OCI-LY7 (cell line): Measurements from ENCODE around the gene MRAP. TPM values are rescaled to one million over a fixed set of nuclear protein-coding genes. Genes with fewer than 3 reads are reported as not detected.

Experiments
- BruUV-seq: library from RNA; stranded (reverse); fragments of 400-500 nt; replicated peaks from 2 replicates; lab custom pipeline; 2021; lab: Mats Ljungman, UMichigan
- CTCF ChIA-PET: fragments of 300-600 bp; sonication (Branson Sonifier 250); formaldehyde crosslinking; loops from one replicate; lab custom pipeline; 2022; ENCODE audit warnings: antibody characterized with exemption; ENCODE audit not compliant: unreplicated experiment; lab: Charles Lee
- POLR2A ChIA-PET: fragments of 300-600 bp; sonication (Branson Sonifier 250); formaldehyde crosslinking; loops from one replicate; lab custom pipeline; 2022; ENCODE audit warnings: antibody characterized with exemption; lab: Charles Lee
- DNase-seq: peaks from one replicate; pipeline ENCODE4 v3.0.0-alpha.2; 2015; ENCODE audit warnings: low spot score
- H2AFZ ChIP-seq: fragments of 200-600 bp; sonication (generic), shearing (Covaris generic); 2 replicates; pipeline ENCODE4 v1.6.1; 2014; ENCODE audit warnings: mild to moderate bottlenecking, antibody characterized with exemption, low read length, moderate library complexity
- H3K27ac ChIP-seq: fragments of 200-600 bp; sonication (generic); 2 replicates; pipeline ENCODE4 v1.5.1; 2014; ENCODE audit warnings: mixed run types, low read depth, mild to moderate bottlenecking, moderate library complexity, low read length, inconsistent platforms; ENCODE audit not compliant: poor library complexity, severe bottlenecking
- H3K36me3 ChIP-seq: fragments of 200-600 bp; sonication (generic); 2 replicates; pipeline ENCODE4 v1.6.1; 2014; ENCODE audit warnings: mild to moderate bottlenecking, antibody characterized with exemption, low read length, moderate library complexity, mixed read lengths; ENCODE audit not compliant: insufficient read depth
- H3K4me1 ChIP-seq: fragments of 200-600 bp; sonication (generic); 2 replicates; pipeline ENCODE4 v1.5.1; 2014; ENCODE audit warnings: mild to moderate bottlenecking, low read length; ENCODE audit not compliant: insufficient read depth, poor library complexity, severe bottlenecking
- H3K4me2 ChIP-seq: fragments of 200-600 bp; sonication (generic); 2 replicates; pipeline ENCODE4 v1.6.1; 2014; ENCODE audit warnings: mild to moderate bottlenecking, low read length
- H3K4me3 ChIP-seq: fragments of 200-600 bp; sonication (generic); 2 replicates; pipeline ENCODE4 v1.5.1; 2014; ENCODE audit warnings: mild to moderate bottlenecking, low read depth, low read length; ENCODE audit not compliant: poor library complexity, severe bottlenecking
- H3K79me2 ChIP-seq: fragments of 200-600 bp; sonication (generic); 2 replicates; pipeline ENCODE4 v1.6.1; 2016; ENCODE audit warnings: low read depth, mild to moderate bottlenecking, low read length, moderate library complexity, mixed read lengths; ENCODE audit not compliant: insufficient read depth
- H3K9me2 ChIP-seq: fragments of 200-600 bp; sonication (generic); 2 replicates; pipeline ENCODE4 v1.6.1; 2016; ENCODE audit warnings: mild to moderate bottlenecking, low read length, mixed read lengths; ENCODE audit not compliant: insufficient read depth
- H3K9me3 ChIP-seq: fragments of 200-600 bp; sonication (generic); 2 replicates; pipeline ENCODE4 v1.6.1; 2014; ENCODE audit warnings: mild to moderate bottlenecking, mixed run types, low read length, mixed read lengths
- H4K20me1 ChIP-seq: fragments of 200-600 bp; sonication (generic); 2 replicates; pipeline ENCODE4 v1.6.1; 2014; ENCODE audit warnings: mild to moderate bottlenecking, antibody characterized with exemption, low read length, moderate library complexity, mixed read lengths; ENCODE audit not compliant: insufficient read depth
- CTCF ChIP-seq: fragments of 200-600 bp; sonication (generic); conservative IDR thresholded peaks from 2 replicates; pipeline ENCODE4 v1.5.1; 2014; ENCODE audit warnings: mild to moderate bottlenecking, antibody characterized with exemption, low read length, moderate library complexity, mixed read lengths
- EZH2phosphoT487 ChIP-seq: fragments of 200-600 bp; sonication (generic); IDR thresholded peaks from 2 replicates; pipeline ENCODE4 v1.6.1; 2018; ENCODE audit warnings: low read depth, borderline replicate concordance, mild to moderate bottlenecking, mixed run types, antibody characterized with exemption, low read length, moderate library complexity, mixed read lengths
- intact Hi-C: fragments of 100-400 bp; cut with micrococcal nuclease; formaldehyde crosslinking; loops from one replicate; pipeline ENCODE4 v1.10.0; 2022; ENCODE audit not compliant: unreplicated experiment
- total RNA-seq, 2 experiments: library from RNA; depleted of rRNA in 1 of 2; stranded (reverse); fragments of >200 nt in 1 of 2; shearing (Covaris generic) in 1 of 2; gene quantifications; 2 replicates each; pipeline ENCODE4 v1.2.3, GENCODE V29; 2014 to 2022

The MRAP gene
- total RNA-seq, 2 experiments from 2014 or later: not detected

GRCh38 chr21:32338209-32338921, 39.7 kb downstream of the MRAP start:
- ChIA-PET CTCF (no interaction called here), POLR2A (no interaction called here)
- TF ChIP-seq EZH2phosphoT487: no peak
- no peak for TF ChIP-seq CTCF
- Histone ChIP-seq H3K4me3 (no peak overlapping the region), H3K79me2 (no peaks in the 10 kb centered on the region), H3K4me1 (no peaks in the 10 kb centered on the region), H3K9me2 (no peaks in the 10 kb centered on the region), H3K9me3 (no peaks in the 10 kb centered on the region), H3K27ac (no peak overlapping the region), H3K4me2 (no peak overlapping the region), H3K36me3 (peaks cover 94% of the 10 kb centered on the region), H4K20me1 (no peaks in the 10 kb centered on the region), H2AFZ (no peak overlapping the region)
- no peak for DNase-seq
- intact Hi-C loops: no loop called here
- BruUV-seq: no TSS peak

GRCh38 chr21:32340863-32341848, 42.5 kb downstream of the MRAP start:
- Histone ChIP-seq H3K4me3 (no peak overlapping the region), H3K4me2 (no peak overlapping the region), H3K9me3 (peaks cover 18% of the 10 kb centered on the region; the same call in 1 of the 2 replicates), H3K79me2 (no peaks in the 10 kb centered on the region), H2AFZ (no peak overlapping the region), H4K20me1 (no peaks in the 10 kb centered on the region), H3K4me1 (no peaks in the 10 kb centered on the region), H3K9me2 (no peaks in the 10 kb centered on the region), H3K36me3 (peaks cover 94% of the 10 kb centered on the region), H3K27ac (no peak overlapping the region)
- no peak for DNase-seq
- POLR2A ChIA-PET: interaction anchor here (0.6 kb wide), 1 partner anchor 62 kb away, joined by 3 read pairs; the partner anchor contains the start of gene MIS18A
- no peak for TF ChIP-seq EZH2phosphoT487
- no peak for TF ChIP-seq CTCF
- CTCF ChIA-PET: interaction anchor here (0.5 kb wide), 1 partner anchor 17 kb away, joined by 3 read pairs; no protein-coding TSS in a partner anchor
- BruUV-seq: no TSS peak
- intact Hi-C loops: no loop called here
